Kidney (tissue), 14 donors: ENCODE data around the gene CHD5. TPM values are rescaled to one million over a fixed set of nuclear protein-coding genes. Genes with fewer than 3 reads are reported as not detected.

Experiments used
- DNase-seq, 5 donors: peaks; one replicate each; pipeline ENCODE4 v3.0.0-alpha.2; 2013 to 2020
- FAIRE-seq: peaks from 2 replicates; lab custom pipeline; 2012; peaks lifted over from hg19 to GRCh38; lab: Jason Lieb, UNC
- H3K27ac ChIP-seq, 2 donors: one replicate each; pipeline ENCODE4 v1.7.0; 2013; ENCODE audit warnings: low read depth in 2 of 2, low read length in 2 of 2, inconsistent platforms in 1 of 2
- H3K27me3 ChIP-seq: one replicate; pipeline ENCODE4 v1.7.1; 2013; ENCODE audit warnings: low read length, inconsistent platforms; ENCODE audit not compliant: control insufficient read depth, insufficient read depth
- H3K36me3 ChIP-seq, 3 donors: one replicate each; pipeline versions ENCODE4 v1.7.0 to v1.7.1; 2013; ENCODE audit warnings: low read length in 3 of 3, control low read depth in 1 of 3, inconsistent platforms in 1 of 3; ENCODE audit not compliant: insufficient read depth in 3 of 3, control insufficient read depth in 2 of 3
- H3K4me1 ChIP-seq, 3 donors: one replicate each; pipeline versions ENCODE4 v1.7.0 to v1.7.1; 2013; ENCODE audit warnings: low read length in 3 of 3, inconsistent platforms in 1 of 3, low read depth in 1 of 3; ENCODE audit not compliant: control insufficient read depth in 2 of 3, insufficient read depth in 2 of 3
- H3K4me3 ChIP-seq, 3 donors: one replicate each; pipeline versions ENCODE4 v1.7.0 to v1.8.1; 2013; ENCODE audit warnings: low read length in 3 of 3, control low read depth in 1 of 3, inconsistent platforms in 1 of 3
- H3K9ac ChIP-seq, 3 donors: one replicate each; pipeline versions ENCODE4 v1.7.0 to v1.7.1; 2013; ENCODE audit warnings: low read length in 3 of 3, control low read depth in 1 of 3, inconsistent platforms in 1 of 3
- H3K9me3 ChIP-seq, 3 donors: one replicate each; pipeline versions ENCODE4 v1.7.0 to v1.7.1; 2013; ENCODE audit warnings: low read length in 3 of 3, control low read depth in 1 of 3, inconsistent platforms in 1 of 3; ENCODE audit not compliant: control insufficient read depth in 2 of 3, insufficient read depth in 1 of 3
- CTCF ChIP-seq: IDR thresholded peaks from 3 replicates; pipeline ENCODE4 v1.5.1; 2012; ENCODE audit warnings: mild to moderate bottlenecking, moderate library complexity, borderline replicate concordance; ENCODE audit not compliant: insufficient read depth; ENCODE audit errors: extremely low read depth
- intact Hi-C: fragments of 100-400 bp; cut with DNase I; formaldehyde crosslinking; loops from one replicate; pipeline ENCODE4 v1.11.1; 2022
- polyA plus RNA-seq: library from polyadenylated mRNA; stranded (reverse); fragments of 350-450 nt; fragmentation: Illumina TruSeq; extraction: RNeasy Lipid Tissue Mini Kit (QIAGEN cat#74804); gene quantifications from one replicate; pipeline ENCODE4 v1.2.3, GENCODE V29; 2014; ENCODE audit warnings: low read depth, low replicate concordance; ENCODE audit not compliant: insufficient read depth
- total RNA-seq: library from RNA; stranded (reverse); fragmentation: NEBNext Ultra II Directional; extraction: Animal tissue kit (Norgen Biotek cat#: 25700); gene quantifications from one replicate; pipeline ENCODE4 v1.2.1, GENCODE V29; 2021
- donor health status: control.
- donor health status: control.
- donor health status: control.
- donor health status: control.
- donor health status: control.
- donor health status: DM: yes; HTN: yes; CAD: no.
- donor health status: Normal renal cell carcinoma (clear cell type).

Gene CHD5
- total and polyA plus RNA-seq, 2 donors from 2014 or later, result 0.54 to 0.85 TPM

- Histone ChIP-seq H3K4me3 (no peak overlapping the region), H3K27me3 (no peaks in the 10 kb centered on the region), H3K4me1 (no peaks in the 10 kb centered on the region), H3K27ac (no peak overlapping the region), H3K9me3 (no peaks in the 10 kb centered on the region), H3K9ac (no peak overlapping the region), H3K36me3 (peaks cover 0 to 3% (median 0%) of the 10 kb centered on the region in 3 donors)
- no peak for DNase-seq
- intact Hi-C loops, result no loop called here
- no peak for TF ChIP-seq CTCF
- no peak for FAIRE-seq
Measured at GRCh38 chr1:6091823-6092109, 88.4 kb downstream of the CHD5 start.

- Histone ChIP-seq H3K27me3 (no peaks in the 10 kb centered on the region), H3K9me3 (no peaks in the 10 kb centered on the region), H3K4me3 (no peak overlapping the region), H3K4me1 (no peaks in the 10 kb centered on the region), H3K36me3 (peaks cover 0 to 3% (median 0%) of the 10 kb centered on the region in 3 donors), H3K27ac (no peak overlapping the region), H3K9ac (no peak overlapping the region)
- intact Hi-C loops, result no loop called here
- no peak for TF ChIP-seq CTCF
- DNase-seq, result no peak
- no peak for FAIRE-seq
Measured at GRCh38 chr1:6090996-6091822, 88.9 kb downstream of the CHD5 start.

GRCh38 chr1:6090288-6090687 lies 89.8 kb downstream of the CHD5 start:
- Histone ChIP-seq H3K9me3 (no peaks in the 10 kb centered on the region), H3K4me1 (no peaks in the 10 kb centered on the region), H3K4me3 (no peak overlapping the region), H3K36me3 (peaks cover 0 to 3% (median 0%) of the 10 kb centered on the region in 3 donors), H3K9ac (no peak overlapping the region), H3K27ac (no peak overlapping the region), H3K27me3 (no peaks in the 10 kb centered on the region)
- intact Hi-C loops, result no loop called here
- FAIRE-seq (no peak), DNase-seq (no peak)
- TF ChIP-seq CTCF, result no peak

DNA sequence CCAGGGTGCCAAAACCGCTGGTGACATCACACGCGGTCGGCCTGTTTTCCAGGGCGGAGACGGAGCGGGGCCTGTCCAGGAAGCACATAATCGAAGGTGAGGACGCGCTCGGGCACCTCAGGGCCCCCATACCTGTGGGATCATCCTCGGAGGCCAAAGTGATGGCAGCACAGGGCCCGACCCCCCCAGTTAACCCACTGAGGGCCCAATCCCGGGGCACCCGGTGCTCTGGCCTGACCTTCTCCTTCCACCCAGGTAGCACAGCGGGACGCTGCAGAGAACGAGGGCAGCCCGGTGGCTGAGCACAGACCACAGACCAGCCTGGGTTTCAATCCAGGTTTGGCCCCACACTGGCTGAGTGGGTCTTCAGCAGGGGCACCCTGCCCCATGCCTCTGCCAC lies 91.2 kb downstream of the CHD5 start:
- H3K27me3 ChIP-seq, result no peaks in the 10 kb centered on the region
- H3K36me3 ChIP-seq, result no peaks in the 10 kb centered on the region
- intact Hi-C loops, result no loop called here
- TF ChIP-seq CTCF, result no peak
- FAIRE-seq (no peak), DNase-seq (no peak)
- H3K27ac ChIP-seq, result no peak overlapping the region
- no peaks in the 10 kb centered on the region for H3K9me3 ChIP-seq
- H3K9ac ChIP-seq, result no peak overlapping the region
- no peaks in the 10 kb centered on the region for H3K4me1 ChIP-seq
- no peak overlapping the region for H3K4me3 ChIP-seq
